Measurements from ENCODE around the gene TMEM184C. TPM values are rescaled to one million over a fixed set of nuclear protein-coding genes. Genes with fewer than 3 reads are reported as not detected.

TMEM184C gene
- total and polyA plus RNA-seq, 2 of the 8 experiments (the other 6 are each of a cell fraction or from before 2014, with no cell fraction given): 11.1 to 42.4 TPM

DNA sequence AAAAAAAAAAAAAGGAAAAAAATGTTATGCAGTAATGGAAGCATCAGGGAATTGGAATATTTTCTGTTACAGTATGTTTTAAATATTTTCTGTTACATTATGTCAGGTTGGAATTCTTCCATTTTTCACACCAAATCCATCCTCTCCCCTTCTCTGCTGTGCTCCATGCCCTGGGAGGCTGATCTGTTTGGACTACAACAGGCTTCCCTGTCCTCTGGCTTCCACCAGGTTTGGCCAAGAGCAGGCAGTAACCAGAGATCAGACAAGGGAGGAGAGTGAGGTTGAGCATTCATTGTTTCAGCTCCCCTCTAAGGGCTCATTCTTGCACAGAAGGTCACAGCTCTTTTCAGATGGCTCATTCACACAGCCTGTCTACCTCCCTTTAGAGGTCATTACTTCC, 11.7 kb upstream of the TMEM184C start:
- no peaks in the 10 kb centered on the region for H3K79me2 ChIP-seq (ENCODE audit: control insufficient read depth in 1 of 2, insufficient read depth in 2 of 2, low read length in 2 of 2)
- H3K4me2 ChIP-seq (ENCODE audit: insufficient read depth in 1 of 2, low read depth in 2 of 2, low read length in 2 of 2): no peak overlapping the region
- FAIRE-seq (no peak), DNase-seq (ENCODE audit: low read depth in 1 of 2, low spot score in 2 of 2) (no peak)
- ChIA-PET POLR2A (ENCODE audit: partially characterized antibody) (no interaction called here), CTCF (ENCODE audit: partially characterized antibody) (interaction anchor here (1.0 to 3.4 kb wide), 3 partner anchors 10 to 261 kb away, joined by 3 to 20 read pairs (median 11); no protein-coding TSS in a partner anchor)
- H3K79me1 ChIP-seq (ENCODE audit: low read depth, low read length): no peaks in the 10 kb centered on the region
- H3K27ac ChIP-seq (ENCODE audit: low read depth, low read length): no peak overlapping the region
- no peak overlapping the region for H2BK12ac ChIP-seq (ENCODE audit: low read depth, low read length)
- no peak overlapping the region for H4K91ac ChIP-seq (replicated peaks; ENCODE audit: insufficient read length, low read length)
- H3K23ac ChIP-seq (ENCODE audit: insufficient read length): no peak overlapping the region
- H2AFZ ChIP-seq (ENCODE audit: low read length): no peak overlapping the region
- H2BK15ac ChIP-seq (ENCODE audit: low read length): no peak overlapping the region
- H2BK5ac ChIP-seq (ENCODE audit: low read depth, low read length): no peak overlapping the region
- no peak overlapping the region for H3K4me3 ChIP-seq (ENCODE audit: extremely low read depth in 1 of 4, insufficient read depth in 2 of 4, low read depth in 3 of 4, low read length in 4 of 4)
- no peaks in the 10 kb centered on the region for H3K9me3 ChIP-seq (ENCODE audit: insufficient read depth in 2 of 2, low read depth in 1 of 2, low read length in 1 of 2)
- H4K5ac ChIP-seq (ENCODE audit: insufficient read length, low read depth, low read length): no peak overlapping the region
- H2BK120ac ChIP-seq (replicated peaks; ENCODE audit: low read depth, low read length): no peak overlapping the region
- no peak overlapping the region for H3K18ac ChIP-seq (ENCODE audit: extremely low read depth, low read length)
- no peak overlapping the region for H3K14ac ChIP-seq (ENCODE audit: insufficient read length)
- no peaks in the 10 kb centered on the region for H4K20me1 ChIP-seq (replicated peaks in 1 of 2; ENCODE audit: control insufficient read depth in 1 of 2, insufficient read depth in 2 of 2, low read length in 2 of 2)
- no peak overlapping the region for H2AK5ac ChIP-seq (ENCODE audit: low read depth, low read length)
- H3K4ac ChIP-seq (replicated peaks; ENCODE audit: insufficient read length, low read depth, low read length): no peak overlapping the region
- no peak overlapping the region for H2BK20ac ChIP-seq (ENCODE audit: low read length)
- no peaks in the 10 kb centered on the region for H3K23me2 ChIP-seq (ENCODE audit: low read depth, low read length)
- no peaks in the 10 kb centered on the region for H3K4me1 ChIP-seq (replicated peaks in 1 of 4; ENCODE audit: control insufficient read depth in 3 of 4, insufficient read depth in 4 of 4, low read length in 3 of 4)
- no peaks in the 10 kb centered on the region for H3K36me3 ChIP-seq (ENCODE audit: control insufficient read depth in 2 of 4, insufficient read depth in 4 of 4, low read length in 3 of 4)
- H3K27me3 ChIP-seq (replicated peaks in 1 of 4; ENCODE audit: control insufficient read depth in 3 of 4, extremely low read depth in 1 of 4, insufficient read depth in 3 of 4, low read length in 3 of 4): no peaks in the 10 kb centered on the region
- no peak overlapping the region for H3K9ac ChIP-seq (replicated peaks in 1 of 4; ENCODE audit: extremely low read depth in 1 of 4, low read depth in 3 of 4, low read length in 3 of 4)
- no peak overlapping the region for H4K8ac ChIP-seq (ENCODE audit: extremely low read depth, insufficient read depth, low read length)
- H3K56ac ChIP-seq (replicated peaks; ENCODE audit: insufficient read length, low read depth, low read length): no peak overlapping the region
- TF ChIP-seq, protein P1, sequence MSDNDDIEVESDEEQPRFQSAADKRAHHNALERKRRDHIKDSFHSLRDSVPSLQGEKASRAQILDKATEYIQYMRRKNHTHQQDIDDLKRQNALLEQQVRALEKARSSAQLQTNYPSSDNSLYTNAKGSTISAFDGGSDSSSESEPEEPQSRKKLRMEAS (IDR thresholded peaks at IDR 0.05): no peak
- TF ChIP-seq, protein P2, sequence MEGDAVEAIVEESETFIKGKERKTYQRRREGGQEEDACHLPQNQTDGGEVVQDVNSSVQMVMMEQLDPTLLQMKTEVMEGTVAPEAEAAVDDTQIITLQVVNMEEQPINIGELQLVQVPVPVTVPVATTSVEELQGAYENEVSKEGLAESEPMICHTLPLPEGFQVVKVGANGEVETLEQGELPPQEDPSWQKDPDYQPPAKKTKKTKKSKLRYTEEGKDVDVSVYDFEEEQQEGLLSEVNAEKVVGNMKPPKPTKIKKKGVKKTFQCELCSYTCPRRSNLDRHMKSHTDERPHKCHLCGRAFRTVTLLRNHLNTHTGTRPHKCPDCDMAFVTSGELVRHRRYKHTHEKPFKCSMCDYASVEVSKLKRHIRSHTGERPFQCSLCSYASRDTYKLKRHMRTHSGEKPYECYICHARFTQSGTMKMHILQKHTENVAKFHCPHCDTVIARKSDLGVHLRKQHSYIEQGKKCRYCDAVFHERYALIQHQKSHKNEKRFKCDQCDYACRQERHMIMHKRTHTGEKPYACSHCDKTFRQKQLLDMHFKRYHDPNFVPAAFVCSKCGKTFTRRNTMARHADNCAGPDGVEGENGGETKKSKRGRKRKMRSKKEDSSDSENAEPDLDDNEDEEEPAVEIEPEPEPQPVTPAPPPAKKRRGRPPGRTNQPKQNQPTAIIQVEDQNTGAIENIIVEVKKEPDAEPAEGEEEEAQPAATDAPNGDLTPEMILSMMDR (IDR thresholded peaks at IDR 0.05; ENCODE audit: control extremely low read depth in 1 of 3, insufficient read depth in 1 of 3, low read depth in 1 of 3, low read length in 3 of 3): no peak
- TF ChIP-seq, protein P3, sequence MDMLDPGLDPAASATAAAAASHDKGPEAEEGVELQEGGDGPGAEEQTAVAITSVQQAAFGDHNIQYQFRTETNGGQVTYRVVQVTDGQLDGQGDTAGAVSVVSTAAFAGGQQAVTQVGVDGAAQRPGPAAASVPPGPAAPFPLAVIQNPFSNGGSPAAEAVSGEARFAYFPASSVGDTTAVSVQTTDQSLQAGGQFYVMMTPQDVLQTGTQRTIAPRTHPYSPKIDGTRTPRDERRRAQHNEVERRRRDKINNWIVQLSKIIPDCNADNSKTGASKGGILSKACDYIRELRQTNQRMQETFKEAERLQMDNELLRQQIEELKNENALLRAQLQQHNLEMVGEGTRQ (IDR thresholded peaks at IDR 0.05; ENCODE audit: low read length): no peak
- TF ChIP-seq PHF8 (conservative IDR thresholded peaks at IDR 0.05; ENCODE audit: low read depth, low read length): no peak

All from H1 (cell line).